ENCODE measurements around the gene KAZN. TPM values are rescaled to one million over a fixed set of nuclear protein-coding genes. Genes with fewer than 3 reads are reported as not detected.

Gene KAZN
- total RNA-seq, 2 donors from 2014 or later: 0.22 to 0.74 TPM

DNA sequence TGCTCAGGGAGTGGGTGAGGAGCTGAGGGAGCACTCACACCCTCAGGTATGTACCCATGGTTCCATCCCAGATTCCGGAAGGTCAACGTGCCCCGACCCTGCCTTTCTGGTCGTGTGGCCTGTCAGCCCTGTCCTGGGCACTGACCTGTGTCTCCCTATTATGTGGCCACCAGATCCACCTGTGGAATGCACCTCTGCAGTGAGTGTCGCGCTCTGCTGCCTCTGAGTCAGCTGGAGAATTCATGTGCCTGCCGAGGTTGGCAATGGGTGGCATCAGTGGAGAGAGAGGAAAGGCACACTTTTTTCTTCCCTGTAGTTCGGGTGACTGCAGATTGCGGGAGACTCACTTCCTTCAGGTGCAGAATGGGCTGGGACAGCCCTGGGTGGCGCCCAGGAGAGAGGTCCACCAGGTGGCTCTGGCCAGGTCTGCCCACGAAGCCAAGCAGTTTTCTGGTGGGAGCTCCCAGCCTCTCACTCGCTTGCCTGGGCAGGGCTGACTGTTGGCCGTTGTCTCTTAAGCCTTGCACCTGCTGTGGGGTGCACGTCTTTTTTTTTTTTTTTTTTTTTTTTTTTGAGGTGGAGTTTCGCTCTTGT is 378.9 kb downstream of the KAZN start:
- H3K36me3 Mint-ChIP-seq (ENCODE audit: low read depth): no peaks in the 10 kb centered on the region
- H3K27me3 Mint-ChIP-seq: peaks cover 11% of the 10 kb centered on the region
- no peak overlapping the region for H3K4me3 Mint-ChIP-seq
- no peak for ATAC-seq (replicated peaks)
- no peak overlapping the region for H3K27ac Mint-ChIP-seq
- no peaks in the 10 kb centered on the region for H3K9me3 Mint-ChIP-seq
- H3K4me1 Mint-ChIP-seq: no peaks in the 10 kb centered on the region

DNA sequence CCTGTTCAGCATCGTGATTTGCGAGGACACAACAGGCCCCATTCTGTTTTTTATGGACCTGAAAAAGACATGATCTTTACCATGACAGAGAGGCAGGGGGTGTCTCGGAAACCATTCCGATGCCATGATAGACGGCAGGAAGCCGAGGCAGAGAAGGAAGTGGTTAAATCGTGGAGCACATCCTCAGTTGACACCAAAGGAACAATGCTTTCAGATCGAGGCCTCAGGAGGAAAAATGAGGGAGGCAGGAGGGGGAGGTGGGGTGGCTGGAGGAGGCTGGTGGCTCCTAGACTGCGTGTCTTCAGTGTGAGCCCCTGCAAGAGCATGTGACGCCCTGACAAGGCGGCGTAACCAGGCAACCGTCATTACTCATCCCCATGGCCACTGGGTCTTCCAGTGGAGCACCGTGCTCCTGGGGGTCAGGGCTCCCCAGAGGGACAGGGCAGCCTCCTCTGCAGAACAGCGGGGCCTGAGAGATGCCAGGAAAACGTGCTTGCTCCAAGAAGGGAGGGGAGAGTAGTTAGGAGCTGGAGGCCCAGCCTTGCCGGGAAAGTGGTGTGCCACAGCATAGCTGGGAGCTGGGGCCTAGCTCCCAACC is 382.2 kb downstream of the KAZN start:
- Mint-ChIP-seq H3K4me3 (no peak overlapping the region), H3K27ac (no peak overlapping the region), H3K27me3 (peaks cover 3% of the 10 kb centered on the region), H3K4me1 (no peaks in the 10 kb centered on the region), H3K36me3 (ENCODE audit: low read depth) (no peaks in the 10 kb centered on the region), H3K9me3 (no peaks in the 10 kb centered on the region)
- no peak for ATAC-seq (replicated peaks)

DNA sequence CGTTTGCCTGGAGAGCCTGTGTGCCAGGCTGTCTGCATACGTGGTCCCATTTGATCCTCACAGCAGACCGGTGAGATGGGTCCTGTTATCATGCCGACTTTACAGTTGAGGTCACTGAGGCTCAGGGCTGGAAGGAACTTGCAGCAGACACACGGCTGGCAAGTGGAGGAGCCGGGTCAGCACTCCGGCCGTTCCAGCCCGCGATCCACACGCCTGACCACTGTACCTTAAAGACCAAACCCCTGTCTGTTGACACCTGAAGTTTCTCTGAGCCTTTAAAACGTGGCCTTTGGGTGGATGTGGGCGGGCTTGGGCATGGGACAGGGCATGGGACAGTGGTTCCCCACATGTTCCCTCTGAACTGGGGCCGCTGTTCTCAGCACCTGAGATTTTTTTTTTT is 383.5 kb downstream of the KAZN start:
- Mint-ChIP-seq H3K9me3 (no peaks in the 10 kb centered on the region), H3K4me3 (no peak overlapping the region), H3K27me3 (peaks cover 3% of the 10 kb centered on the region), H3K4me1 (no peaks in the 10 kb centered on the region), H3K27ac (no peak overlapping the region), H3K36me3 (ENCODE audit: low read depth) (no peaks in the 10 kb centered on the region)
- ATAC-seq (replicated peaks): no peak

GRCh38 chr1:14983277-14983676 is 384.8 kb downstream of the KAZN start:
- ATAC-seq (replicated peaks): no peak
- no peaks in the 10 kb centered on the region for H3K4me1 Mint-ChIP-seq
- no peaks in the 10 kb centered on the region for H3K36me3 Mint-ChIP-seq (ENCODE audit: low read depth)

DNA sequence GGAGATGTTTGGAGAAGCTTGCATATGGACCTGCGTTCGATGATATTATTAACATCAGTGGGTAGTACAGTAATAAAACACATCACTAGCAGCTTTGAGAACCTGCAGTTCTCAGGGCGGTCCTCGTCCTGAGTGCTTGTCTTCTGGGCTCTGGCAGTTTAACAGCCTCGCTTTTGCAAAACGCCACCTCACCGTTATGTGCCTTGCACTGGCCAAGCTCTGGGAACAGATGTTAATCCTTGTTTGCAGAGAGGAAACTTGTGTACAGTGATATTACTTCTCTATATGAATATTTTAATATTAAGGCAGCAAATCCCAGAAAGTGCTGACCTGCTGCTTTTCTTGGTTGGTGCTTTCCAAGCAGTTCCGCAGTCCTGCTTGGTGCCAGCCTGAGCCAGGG is 387.7 kb downstream of the KAZN start:
- Mint-ChIP-seq H3K27ac (no peak overlapping the region), H3K4me3 (no peak overlapping the region), H3K36me3 (ENCODE audit: low read depth) (no peaks in the 10 kb centered on the region), H3K27me3 (no peaks in the 10 kb centered on the region), H3K4me1 (no peaks in the 10 kb centered on the region), H3K9me3 (no peaks in the 10 kb centered on the region)
- no peak for ATAC-seq (replicated peaks)

More at GRCh38 chr1:14983277-14983676, 384.8 kb downstream of the KAZN start:
- H3K4me3 Mint-ChIP-seq: no peak overlapping the region
- no peaks in the 10 kb centered on the region for H3K9me3 Mint-ChIP-seq
- H3K27ac Mint-ChIP-seq: no peak overlapping the region
- H3K27me3 Mint-ChIP-seq: peaks cover 3% of the 10 kb centered on the region

GRCh38 chr1:14987829-14988603 is 389.5 kb downstream of the KAZN start:
- Mint-ChIP-seq H3K4me1 (no peaks in the 10 kb centered on the region), H3K4me3 (no peak overlapping the region), H3K9me3 (no peaks in the 10 kb centered on the region), H3K27me3 (no peaks in the 10 kb centered on the region), H3K36me3 (ENCODE audit: low read depth) (no peaks in the 10 kb centered on the region), H3K27ac (no peak overlapping the region)
- ATAC-seq (replicated peaks): no peak

DNA sequence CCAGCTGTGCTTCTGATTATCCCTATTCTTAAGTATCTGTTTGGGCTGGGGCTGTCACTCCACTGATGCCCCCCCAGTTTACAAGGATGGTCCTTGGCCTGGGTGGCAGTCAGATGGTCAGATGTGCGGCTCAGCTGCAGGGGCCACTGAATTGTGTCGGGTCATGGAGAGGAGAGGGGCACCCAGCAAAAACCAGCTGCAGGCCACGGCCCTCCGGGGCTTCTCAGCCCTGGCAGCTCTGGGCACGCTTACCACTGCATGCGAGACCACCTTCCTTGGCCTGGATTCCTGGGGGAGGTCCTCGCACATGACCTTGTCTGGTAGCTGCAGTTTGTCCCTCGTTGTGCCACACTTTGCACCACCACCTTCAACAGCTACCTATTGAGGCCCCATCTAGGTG is 390.2 kb downstream of the KAZN start:
- Mint-ChIP-seq H3K27ac (no peak overlapping the region), H3K4me1 (no peaks in the 10 kb centered on the region), H3K9me3 (no peaks in the 10 kb centered on the region), H3K4me3 (no peak overlapping the region), H3K27me3 (no peaks in the 10 kb centered on the region), H3K36me3 (ENCODE audit: low read depth) (no peaks in the 10 kb centered on the region)
- ATAC-seq (replicated peaks): no peak

GRCh38 chr1:14989931-14990728 is 391.6 kb downstream of the KAZN start:
- ATAC-seq (replicated peaks): no peak
- H3K27me3 Mint-ChIP-seq: no peaks in the 10 kb centered on the region
- H3K4me3 Mint-ChIP-seq: no peak overlapping the region
- no peaks in the 10 kb centered on the region for H3K4me1 Mint-ChIP-seq
- no peak overlapping the region for H3K27ac Mint-ChIP-seq
- no peaks in the 10 kb centered on the region for H3K36me3 Mint-ChIP-seq (ENCODE audit: low read depth)
- no peaks in the 10 kb centered on the region for H3K9me3 Mint-ChIP-seq

GRCh38 chr1:14993414-14993813 is 394.9 kb downstream of the KAZN start:
- H3K27ac Mint-ChIP-seq: no peak overlapping the region
- H3K4me3 Mint-ChIP-seq: no peak overlapping the region
- no peaks in the 10 kb centered on the region for H3K27me3 Mint-ChIP-seq
- no peaks in the 10 kb centered on the region for H3K4me1 Mint-ChIP-seq
- ATAC-seq (replicated peaks): no peak
- H3K9me3 Mint-ChIP-seq: no peaks in the 10 kb centered on the region
- H3K36me3 Mint-ChIP-seq (ENCODE audit: low read depth): no peaks in the 10 kb centered on the region

- no peak for ATAC-seq (replicated peaks)
- no peaks in the 10 kb centered on the region for H3K36me3 Mint-ChIP-seq (ENCODE audit: low read depth)
- no peak overlapping the region for H3K27ac Mint-ChIP-seq
- H3K9me3 Mint-ChIP-seq: no peaks in the 10 kb centered on the region
- no peaks in the 10 kb centered on the region for H3K27me3 Mint-ChIP-seq
- no peak overlapping the region for H3K4me3 Mint-ChIP-seq
- no peaks in the 10 kb centered on the region for H3K4me1 Mint-ChIP-seq
These were observed 395.7 kb downstream of the KAZN start for GRCh38 chr1:14994148-14994547.

DNA sequence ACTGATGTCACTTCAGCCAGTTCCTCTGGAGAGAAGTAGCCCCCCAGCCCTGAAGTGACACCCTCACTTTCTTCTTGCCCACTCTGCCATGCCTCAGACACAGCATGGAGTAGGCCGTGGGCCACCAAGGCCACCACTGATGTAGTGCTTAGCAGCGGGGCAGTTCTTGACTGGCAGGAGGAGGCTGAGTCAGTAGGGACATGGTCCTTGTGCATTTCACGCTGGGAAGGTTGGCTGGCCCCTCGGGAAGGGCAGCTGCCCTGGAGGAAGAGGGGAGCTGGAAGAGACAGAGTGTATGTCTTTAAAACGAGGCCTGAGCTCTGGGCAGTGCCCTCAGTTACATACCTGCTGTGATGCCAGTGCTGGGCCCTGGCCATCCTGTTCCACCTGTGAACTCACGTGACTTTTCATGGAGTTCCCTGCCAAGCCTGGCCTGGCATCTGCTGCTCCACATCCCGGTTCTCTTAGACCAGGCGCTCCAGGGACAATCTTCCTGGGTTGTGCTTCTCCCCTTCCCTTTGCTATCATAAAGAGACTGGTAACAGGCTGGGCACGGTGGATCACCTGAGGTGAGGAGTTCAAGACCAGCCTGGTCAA is 396.5 kb downstream of the KAZN start:
- no peak overlapping the region for H3K4me3 Mint-ChIP-seq
- H3K27ac Mint-ChIP-seq: no peak overlapping the region
- H3K36me3 Mint-ChIP-seq (ENCODE audit: low read depth): no peaks in the 10 kb centered on the region
- H3K9me3 Mint-ChIP-seq: no peaks in the 10 kb centered on the region
- no peaks in the 10 kb centered on the region for H3K27me3 Mint-ChIP-seq
- no peaks in the 10 kb centered on the region for H3K4me1 Mint-ChIP-seq
- no peak for ATAC-seq (replicated peaks)

GRCh38 chr1:14996133-14997050 is 397.9 kb downstream of the KAZN start:
- ATAC-seq (replicated peaks): no peak
- Mint-ChIP-seq H3K27me3 (no peaks in the 10 kb centered on the region), H3K4me1 (no peaks in the 10 kb centered on the region), H3K9me3 (no peaks in the 10 kb centered on the region), H3K4me3 (no peak overlapping the region), H3K27ac (no peak overlapping the region), H3K36me3 (ENCODE audit: low read depth) (no peaks in the 10 kb centered on the region)

GRCh38 chr1:14997646-14998276 is 399.3 kb downstream of the KAZN start:
- Mint-ChIP-seq H3K36me3 (ENCODE audit: low read depth) (no peaks in the 10 kb centered on the region), H3K4me3 (no peak overlapping the region), H3K4me1 (no peaks in the 10 kb centered on the region), H3K27ac (no peak overlapping the region), H3K27me3 (no peaks in the 10 kb centered on the region), H3K9me3 (no peaks in the 10 kb centered on the region)
- ATAC-seq (replicated peaks): no peak
